ENCODE results near the gene AIRE. TPM values are rescaled to one million over a fixed set of nuclear protein-coding genes. Genes with fewer than 3 reads are reported as not detected.

AIRE gene
- polyA plus RNA-seq, 1 donor from 2014 or later = not detected

DNA sequence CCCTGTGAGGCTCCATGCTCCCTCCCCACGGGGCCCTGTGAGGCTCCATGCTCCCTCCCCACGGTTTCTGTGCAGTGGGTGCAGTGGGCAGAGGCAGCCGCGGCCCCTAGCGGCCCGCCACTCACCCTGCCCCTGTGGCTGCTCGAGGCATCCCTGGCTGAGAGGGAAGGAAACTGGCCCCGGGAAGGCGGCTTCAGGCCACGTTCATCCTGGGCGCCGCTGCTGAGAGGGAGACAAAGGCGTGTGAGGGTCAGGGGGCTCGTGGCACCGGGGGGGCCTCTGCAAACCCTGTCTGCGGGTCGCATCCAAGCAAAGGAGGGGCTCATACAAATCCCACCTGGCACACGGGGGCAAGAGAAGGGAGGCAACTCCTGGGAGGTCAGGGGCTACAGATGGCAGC lies 45.0 kb downstream of the AIRE start:
- no peak for TF ChIP-seq EP300 (conservative IDR thresholded peaks at IDR 0.05; ENCODE audit: poor library complexity, severe bottlenecking)
- no peak for TF ChIP-seq RAD21 (conservative IDR thresholded peaks at IDR 0.05)
- no peak for TF ChIP-seq MXI1 (conservative IDR thresholded peaks at IDR 0.05; ENCODE audit: poor library complexity, severe bottlenecking)
- TF ChIP-seq TAF1 (IDR thresholded peaks at IDR 0.05; ENCODE audit: low read depth) = no peak
- TF ChIP-seq, protein P1, sequence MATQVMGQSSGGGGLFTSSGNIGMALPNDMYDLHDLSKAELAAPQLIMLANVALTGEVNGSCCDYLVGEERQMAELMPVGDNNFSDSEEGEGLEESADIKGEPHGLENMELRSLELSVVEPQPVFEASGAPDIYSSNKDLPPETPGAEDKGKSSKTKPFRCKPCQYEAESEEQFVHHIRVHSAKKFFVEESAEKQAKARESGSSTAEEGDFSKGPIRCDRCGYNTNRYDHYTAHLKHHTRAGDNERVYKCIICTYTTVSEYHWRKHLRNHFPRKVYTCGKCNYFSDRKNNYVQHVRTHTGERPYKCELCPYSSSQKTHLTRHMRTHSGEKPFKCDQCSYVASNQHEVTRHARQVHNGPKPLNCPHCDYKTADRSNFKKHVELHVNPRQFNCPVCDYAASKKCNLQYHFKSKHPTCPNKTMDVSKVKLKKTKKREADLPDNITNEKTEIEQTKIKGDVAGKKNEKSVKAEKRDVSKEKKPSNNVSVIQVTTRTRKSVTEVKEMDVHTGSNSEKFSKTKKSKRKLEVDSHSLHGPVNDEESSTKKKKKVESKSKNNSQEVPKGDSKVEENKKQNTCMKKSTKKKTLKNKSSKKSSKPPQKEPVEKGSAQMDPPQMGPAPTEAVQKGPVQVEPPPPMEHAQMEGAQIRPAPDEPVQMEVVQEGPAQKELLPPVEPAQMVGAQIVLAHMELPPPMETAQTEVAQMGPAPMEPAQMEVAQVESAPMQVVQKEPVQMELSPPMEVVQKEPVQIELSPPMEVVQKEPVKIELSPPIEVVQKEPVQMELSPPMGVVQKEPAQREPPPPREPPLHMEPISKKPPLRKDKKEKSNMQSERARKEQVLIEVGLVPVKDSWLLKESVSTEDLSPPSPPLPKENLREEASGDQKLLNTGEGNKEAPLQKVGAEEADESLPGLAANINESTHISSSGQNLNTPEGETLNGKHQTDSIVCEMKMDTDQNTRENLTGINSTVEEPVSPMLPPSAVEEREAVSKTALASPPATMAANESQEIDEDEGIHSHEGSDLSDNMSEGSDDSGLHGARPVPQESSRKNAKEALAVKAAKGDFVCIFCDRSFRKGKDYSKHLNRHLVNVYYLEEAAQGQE (IDR thresholded peaks at IDR 0.05; ENCODE audit: borderline replicate concordance) = no peak
- TF ChIP-seq, protein P2, sequence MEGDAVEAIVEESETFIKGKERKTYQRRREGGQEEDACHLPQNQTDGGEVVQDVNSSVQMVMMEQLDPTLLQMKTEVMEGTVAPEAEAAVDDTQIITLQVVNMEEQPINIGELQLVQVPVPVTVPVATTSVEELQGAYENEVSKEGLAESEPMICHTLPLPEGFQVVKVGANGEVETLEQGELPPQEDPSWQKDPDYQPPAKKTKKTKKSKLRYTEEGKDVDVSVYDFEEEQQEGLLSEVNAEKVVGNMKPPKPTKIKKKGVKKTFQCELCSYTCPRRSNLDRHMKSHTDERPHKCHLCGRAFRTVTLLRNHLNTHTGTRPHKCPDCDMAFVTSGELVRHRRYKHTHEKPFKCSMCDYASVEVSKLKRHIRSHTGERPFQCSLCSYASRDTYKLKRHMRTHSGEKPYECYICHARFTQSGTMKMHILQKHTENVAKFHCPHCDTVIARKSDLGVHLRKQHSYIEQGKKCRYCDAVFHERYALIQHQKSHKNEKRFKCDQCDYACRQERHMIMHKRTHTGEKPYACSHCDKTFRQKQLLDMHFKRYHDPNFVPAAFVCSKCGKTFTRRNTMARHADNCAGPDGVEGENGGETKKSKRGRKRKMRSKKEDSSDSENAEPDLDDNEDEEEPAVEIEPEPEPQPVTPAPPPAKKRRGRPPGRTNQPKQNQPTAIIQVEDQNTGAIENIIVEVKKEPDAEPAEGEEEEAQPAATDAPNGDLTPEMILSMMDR (IDR thresholded peaks at IDR 0.05; ENCODE audit: poor library complexity, severe bottlenecking) = no peak
- TF ChIP-seq POLR2AphosphoS5 (IDR thresholded peaks at IDR 0.05) = no peak
- TF ChIP-seq SMC3 (conservative IDR thresholded peaks at IDR 0.05; ENCODE audit: poor library complexity) = no peak
- no peak for TF ChIP-seq EZH2 (IDR thresholded peaks at IDR 0.05; ENCODE audit: borderline replicate concordance, insufficient read depth, low read length, poor library complexity, severe bottlenecking)
- no peaks in the 10 kb centered on the region for H3K79me2 ChIP-seq (replicated peaks; ENCODE audit: insufficient read depth, low read length)
- no peaks in the 10 kb centered on the region for H3K27me3 ChIP-seq (ENCODE audit: insufficient read depth, low read depth, low read length)
- H3K9me3 ChIP-seq (ENCODE audit: low read length) = no peaks in the 10 kb centered on the region
- no peaks in the 10 kb centered on the region for H3K9me2 ChIP-seq (ENCODE audit: insufficient read depth, low read length)
- H3K9ac ChIP-seq (ENCODE audit: low read length) = no peak overlapping the region
- H2AFZ ChIP-seq (ENCODE audit: low read depth, low read length) = no peak overlapping the region
- H3F3A ChIP-seq (ENCODE audit: insufficient read depth, low read length, poor library complexity, severe bottlenecking) = no peaks in the 10 kb centered on the region
- H3K4me2 ChIP-seq (ENCODE audit: low read length) = no peak overlapping the region
- H3K36me3 ChIP-seq (ENCODE audit: insufficient read depth, low read length) = no peaks in the 10 kb centered on the region
- H3K4me3 ChIP-seq (ENCODE audit: low read length) = no peak overlapping the region
- H3K27ac ChIP-seq (ENCODE audit: low read length) = no peak overlapping the region
- no peaks in the 10 kb centered on the region for H4K20me1 ChIP-seq (ENCODE audit: insufficient read depth)

DNA sequence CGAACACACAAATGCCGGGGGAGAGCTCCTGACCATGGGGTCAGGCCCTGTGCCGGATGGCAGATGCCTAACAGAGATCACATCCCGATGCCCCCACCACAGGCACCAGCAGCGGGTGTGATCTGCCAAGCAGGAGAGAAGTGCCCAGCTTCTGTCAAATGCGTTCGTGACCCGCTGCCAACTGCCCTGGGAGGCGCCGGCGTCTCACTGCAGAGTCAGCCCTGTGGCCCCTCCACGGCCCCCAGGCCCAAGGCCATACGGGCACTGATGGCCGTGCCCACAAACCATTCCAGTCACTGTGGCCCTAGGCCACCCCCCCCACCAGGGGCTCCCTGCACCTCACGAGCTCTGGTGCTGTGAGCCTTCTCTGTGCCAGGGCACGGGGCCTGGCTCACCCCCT lies 45.5 kb downstream of the AIRE start:
- Histone ChIP-seq H3K36me3 (ENCODE audit: insufficient read depth, low read length) (no peaks in the 10 kb centered on the region), H3K9ac (ENCODE audit: low read length) (no peak overlapping the region), H4K20me1 (ENCODE audit: insufficient read depth) (no peaks in the 10 kb centered on the region), H3K79me2 (replicated peaks; ENCODE audit: insufficient read depth, low read length) (no peaks in the 10 kb centered on the region), H2AFZ (ENCODE audit: low read depth, low read length) (no peak overlapping the region), H3K4me2 (ENCODE audit: low read length) (no peak overlapping the region), H3K27me3 (ENCODE audit: insufficient read depth, low read depth, low read length) (no peaks in the 10 kb centered on the region), H3K9me3 (ENCODE audit: low read length) (no peaks in the 10 kb centered on the region), H3K4me3 (ENCODE audit: low read length) (no peak overlapping the region), H3F3A (ENCODE audit: insufficient read depth, low read length, poor library complexity, severe bottlenecking) (no peaks in the 10 kb centered on the region), H3K9me2 (ENCODE audit: insufficient read depth, low read length) (no peaks in the 10 kb centered on the region), H3K27ac (ENCODE audit: low read length) (no peak overlapping the region)
- no peak for TF ChIP-seq SMC3 (conservative IDR thresholded peaks at IDR 0.05; ENCODE audit: poor library complexity)
- TF ChIP-seq EZH2 (IDR thresholded peaks at IDR 0.05; ENCODE audit: borderline replicate concordance, insufficient read depth, low read length, poor library complexity, severe bottlenecking) = no peak
- TF ChIP-seq MXI1 (conservative IDR thresholded peaks at IDR 0.05; ENCODE audit: poor library complexity, severe bottlenecking) = no peak
- no peak for TF ChIP-seq POLR2AphosphoS5 (IDR thresholded peaks at IDR 0.05)
- no peak for TF ChIP-seq EP300 (conservative IDR thresholded peaks at IDR 0.05; ENCODE audit: poor library complexity, severe bottlenecking)
- TF ChIP-seq, protein P1 (IDR thresholded peaks at IDR 0.05; ENCODE audit: borderline replicate concordance) = no peak
- TF ChIP-seq, protein P2 (IDR thresholded peaks at IDR 0.05; ENCODE audit: poor library complexity, severe bottlenecking) = no peak
- no peak for TF ChIP-seq TAF1 (IDR thresholded peaks at IDR 0.05; ENCODE audit: low read depth)
- no peak for TF ChIP-seq RAD21 (conservative IDR thresholded peaks at IDR 0.05)
